Stimulated activated CD4-positive, alpha-beta T cell treated with anti-CD3 and anti-CD28 coated beads, TNF-alpha, amount 100 ng/mL, for 48 hours (primary cell): Measurements from ENCODE around the gene PKD2L1.
"Not testable (repeated sequence)": the region's sequence is repeated elsewhere in the genome, so short reads cannot be mapped to it uniquely, and the experiment has no call there.

Experiments used
- DNase-seq, 3 donors: peaks; one replicate each; pipeline ENCODE4 v3.0.0-alpha.2; 2020; ENCODE audit warnings: low read depth in 3 of 3

The PKD2L1 gene

DNA sequence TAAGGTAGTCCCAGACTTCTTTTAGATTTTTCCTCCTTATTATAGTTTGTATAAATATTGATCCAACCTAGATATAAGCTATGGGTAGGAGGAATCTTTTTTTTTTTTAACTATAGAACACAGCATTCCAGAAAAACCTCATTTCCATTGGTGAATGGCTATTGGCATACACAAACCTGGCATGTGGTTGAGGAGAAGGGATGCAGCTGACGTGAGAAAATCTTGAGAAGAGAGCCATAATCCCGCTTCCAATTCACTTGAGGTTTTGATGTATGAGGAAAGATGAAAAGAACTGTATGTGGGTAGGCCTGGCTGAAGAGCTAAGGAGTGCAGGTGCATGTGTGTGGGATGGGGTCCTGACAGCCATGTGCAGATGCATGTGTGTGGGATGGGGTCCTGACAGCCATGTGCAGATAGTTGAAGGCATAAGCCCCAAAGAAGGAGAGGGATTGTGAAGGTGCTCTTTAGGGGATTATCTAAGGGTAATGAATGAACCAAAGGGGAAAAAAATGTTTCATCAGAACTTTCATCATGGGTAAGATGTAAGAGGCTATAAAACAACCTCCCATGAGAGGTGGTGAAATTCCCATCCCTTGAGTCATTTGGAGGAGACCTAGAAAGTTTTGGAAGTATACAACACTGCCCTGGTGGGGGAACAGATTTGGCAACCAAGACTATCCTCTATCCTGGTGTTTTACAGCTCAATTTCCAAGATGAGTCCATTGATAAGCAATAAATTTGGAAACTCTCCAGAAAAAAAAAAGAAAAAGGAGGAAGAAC, 3.8 kb upstream of the PKD2L1 start:
- no peak for DNase-seq

DNA sequence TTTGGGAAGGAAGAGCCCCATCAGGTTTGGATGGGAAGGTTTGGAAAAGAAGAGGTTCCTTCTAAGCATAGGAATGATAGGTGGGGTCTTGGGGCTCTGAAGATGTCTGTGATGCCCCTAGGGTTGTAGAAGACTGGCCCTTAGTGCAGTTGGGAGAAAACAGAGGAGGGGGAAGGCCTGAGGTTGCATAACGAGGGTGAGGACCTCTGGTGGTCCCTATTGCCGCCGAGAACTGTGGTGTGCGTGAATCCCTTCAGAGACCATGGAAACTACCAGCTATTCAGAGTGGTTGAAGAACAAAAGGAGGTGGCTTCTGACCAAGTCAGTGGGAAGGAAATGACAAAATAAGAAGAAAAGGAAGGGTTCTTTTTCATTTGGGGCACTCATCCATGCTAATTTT, 3.1 kb upstream of the PKD2L1 start:
- DNase-seq, result no peak

DNA sequence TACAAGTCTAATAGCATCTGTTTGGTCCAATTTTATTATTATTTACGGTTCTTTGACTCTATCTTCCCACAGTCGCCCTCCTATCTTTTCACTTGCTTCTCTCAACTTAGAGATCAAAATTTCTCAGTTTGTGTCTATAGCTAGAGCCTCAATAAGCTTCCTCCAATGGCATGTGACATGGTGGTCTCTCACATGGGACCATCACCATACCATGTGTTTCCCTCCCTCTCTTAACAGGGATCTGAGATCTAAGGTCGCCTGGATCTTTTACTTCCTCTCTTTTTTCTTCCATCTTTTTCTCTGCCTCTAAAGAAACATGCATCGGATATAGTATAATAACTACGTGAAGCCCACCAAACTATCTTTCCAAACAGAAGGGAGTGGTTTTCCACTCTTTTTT, 1.8 kb downstream of the PKD2L1 start:
- no peak for DNase-seq

DNA sequence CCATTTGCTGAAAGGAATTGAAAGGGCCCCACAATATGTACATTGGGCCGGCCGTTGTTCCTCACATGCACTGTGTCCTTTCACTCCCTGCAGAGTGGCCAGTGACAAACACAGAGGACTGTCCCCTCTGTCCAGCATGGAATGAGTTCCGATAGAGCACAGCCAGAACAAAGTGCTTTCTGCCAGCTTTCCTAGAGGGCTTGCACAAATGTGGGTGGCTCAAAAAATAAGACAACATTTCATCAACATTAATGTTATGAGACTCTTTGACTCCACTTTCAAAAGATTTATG, 2.4 kb downstream of the PKD2L1 start:
- DNase-seq, result no peak

DNA sequence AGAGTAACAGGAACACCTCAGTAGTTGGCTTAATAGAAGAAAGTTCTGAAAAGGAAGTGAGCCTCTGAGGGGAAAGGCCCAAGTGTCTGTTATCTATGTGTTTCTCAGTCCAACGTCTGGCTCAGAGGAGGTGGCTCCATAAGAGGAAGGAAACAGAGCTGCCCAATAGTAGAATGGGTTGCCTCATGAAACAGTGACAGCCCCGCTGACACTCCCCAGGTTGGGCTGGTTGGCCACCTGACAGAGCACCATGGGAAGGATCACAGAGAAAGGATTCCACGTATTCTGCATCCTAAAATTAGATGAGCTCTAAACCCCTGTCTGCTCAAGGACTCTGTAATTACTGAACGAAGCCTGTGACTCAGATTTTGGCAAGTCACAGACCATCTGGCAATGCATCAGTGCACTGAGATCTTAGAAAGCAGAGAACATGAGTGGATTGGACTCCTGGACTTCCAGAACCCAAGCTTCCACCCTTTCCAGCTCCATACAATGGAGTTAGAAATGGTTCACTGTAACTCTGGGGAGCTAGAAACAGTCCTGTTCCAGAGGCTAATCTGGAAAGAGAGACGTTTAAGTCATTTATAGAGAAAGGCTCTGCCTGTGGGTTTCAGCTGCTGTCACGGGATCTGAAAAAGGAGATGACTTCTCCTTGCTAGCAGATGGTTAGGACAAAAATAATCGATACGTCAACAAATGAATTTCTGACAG, 2.9 kb downstream of the PKD2L1 start:
- no peak for DNase-seq

DNA sequence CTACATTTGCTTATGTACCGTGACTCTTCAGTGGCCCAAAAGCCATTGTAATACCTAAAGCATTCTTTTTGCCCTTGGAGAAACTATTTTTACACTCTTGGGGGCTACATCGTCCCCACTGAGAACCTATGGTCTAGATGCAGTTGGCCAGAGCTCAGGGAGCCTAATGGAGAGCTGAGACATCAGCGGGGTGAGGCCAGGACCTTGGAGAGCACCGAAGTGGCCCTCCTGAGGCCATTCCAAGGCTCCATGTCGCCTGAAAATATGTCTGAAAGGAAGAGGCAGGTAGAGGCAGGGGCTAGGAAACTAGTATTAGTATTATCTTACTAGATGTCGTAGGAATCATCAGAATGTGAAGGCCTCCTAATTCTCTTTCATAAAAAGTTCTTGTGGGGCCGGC, 4.9 kb downstream of the PKD2L1 start:
- DNase-seq, result no peak

DNA sequence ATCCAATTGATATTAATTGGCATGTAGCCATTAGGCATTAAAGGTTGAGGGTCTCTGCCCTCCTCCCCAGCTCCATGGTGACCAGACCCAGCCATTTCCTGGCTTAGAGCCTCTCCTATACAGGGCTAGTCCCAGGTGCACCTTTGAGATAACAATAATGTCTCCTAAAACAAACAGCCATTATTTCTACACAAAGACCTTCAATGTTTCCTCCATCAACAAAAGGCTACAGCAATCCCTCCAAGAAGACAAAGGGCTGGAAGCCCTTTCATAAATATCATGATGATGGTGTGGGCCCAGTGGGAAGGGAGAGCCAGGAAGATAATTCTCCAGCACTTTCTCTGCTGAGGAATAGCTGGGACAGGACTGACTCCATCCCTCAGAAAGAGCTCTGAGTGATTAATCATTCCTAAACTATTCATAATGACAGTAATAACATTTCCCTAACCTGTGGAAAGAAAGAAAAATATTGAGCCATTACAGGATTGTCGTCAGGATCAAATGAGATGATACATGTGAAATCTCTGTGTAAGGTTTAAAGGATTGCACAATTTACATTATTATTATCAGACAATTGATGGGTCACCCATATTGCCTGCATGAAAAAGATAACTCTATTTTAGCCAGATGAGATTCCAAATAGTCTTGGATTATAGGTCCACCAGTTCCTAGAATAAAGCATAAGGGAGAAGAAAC, 10.2 kb downstream of the PKD2L1 start:
- DNase-seq, result no peak

DNA sequence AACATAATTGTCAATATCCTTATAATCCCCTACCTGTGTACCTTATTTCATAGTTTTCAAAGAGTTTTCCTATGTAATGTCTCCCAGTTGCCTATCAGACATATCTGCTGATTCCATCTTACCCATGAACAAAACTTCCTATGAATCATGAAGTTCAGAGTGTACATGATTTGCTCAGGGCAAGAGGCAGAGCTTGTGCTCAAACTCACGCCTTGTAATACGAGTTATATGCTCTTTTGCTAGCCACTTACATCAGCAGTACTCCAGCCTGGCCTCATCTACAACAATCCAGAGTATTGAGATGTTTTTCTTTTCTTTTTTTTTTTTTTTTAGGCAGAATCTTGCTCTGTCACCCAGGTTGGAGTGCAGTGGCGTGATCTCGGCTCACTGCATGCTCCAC, 11.8 kb downstream of the PKD2L1 start:
- DNase-seq, result no peak

DNA sequence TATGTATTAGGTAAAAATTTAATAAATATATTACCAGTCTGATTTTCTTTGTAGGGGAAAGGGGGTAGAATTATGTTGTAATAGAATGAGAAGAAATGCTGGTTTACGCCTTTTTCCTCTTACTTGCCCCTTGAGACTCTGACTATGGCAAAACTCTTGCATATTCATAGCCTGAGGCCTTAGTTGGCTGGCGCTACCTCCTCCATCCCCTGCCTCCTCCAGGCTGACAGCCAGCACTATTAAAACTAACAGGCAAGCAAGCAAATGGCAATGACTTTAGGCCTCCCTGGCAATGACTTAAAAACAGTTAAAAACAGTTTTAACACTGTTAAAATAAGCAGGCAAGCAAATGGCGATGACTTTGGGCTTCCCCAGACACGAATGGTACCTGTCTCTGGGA, 14.4 kb downstream of the PKD2L1 start:
- DNase-seq, result no peak

DNA sequence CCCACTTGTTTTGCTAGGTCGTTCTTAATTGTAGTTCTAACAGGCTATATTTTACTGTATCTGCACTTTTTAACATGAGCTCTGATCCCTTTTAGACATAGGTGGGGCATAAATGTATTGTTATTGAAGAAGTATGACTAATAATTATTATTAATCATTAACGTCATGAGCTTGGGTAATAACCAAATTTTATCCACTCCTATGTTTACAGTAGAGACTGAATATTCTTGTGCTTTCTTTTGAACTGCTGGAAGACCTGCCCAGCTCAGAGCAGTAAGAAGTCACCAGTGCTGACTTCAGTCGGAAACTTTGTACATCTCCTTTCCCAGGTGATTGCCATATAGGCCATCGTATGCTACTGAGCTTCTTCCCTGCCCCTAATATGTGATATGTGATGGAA, 18.7 kb downstream of the PKD2L1 start:
- DNase-seq, result no peak

DNA sequence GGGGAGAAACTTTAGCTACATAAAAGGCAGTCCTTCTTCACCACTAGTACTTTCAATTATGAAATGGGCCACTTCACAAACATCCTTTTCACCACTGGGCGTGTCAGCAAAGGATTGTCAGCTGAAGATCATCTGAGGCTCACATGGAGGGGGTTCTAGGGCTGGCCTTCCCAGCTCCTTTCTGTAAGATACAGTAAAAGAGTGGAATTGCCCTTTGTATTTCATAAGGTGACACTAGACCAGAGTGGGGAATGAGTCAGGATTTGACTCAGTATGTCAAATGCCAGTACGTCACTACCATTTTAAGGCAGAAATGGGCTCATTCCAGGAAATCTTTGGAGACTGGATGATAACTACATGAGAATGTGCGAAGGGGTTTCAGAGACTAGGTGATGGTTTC, 22.3 kb downstream of the PKD2L1 start:
- DNase-seq, result no peak

DNA sequence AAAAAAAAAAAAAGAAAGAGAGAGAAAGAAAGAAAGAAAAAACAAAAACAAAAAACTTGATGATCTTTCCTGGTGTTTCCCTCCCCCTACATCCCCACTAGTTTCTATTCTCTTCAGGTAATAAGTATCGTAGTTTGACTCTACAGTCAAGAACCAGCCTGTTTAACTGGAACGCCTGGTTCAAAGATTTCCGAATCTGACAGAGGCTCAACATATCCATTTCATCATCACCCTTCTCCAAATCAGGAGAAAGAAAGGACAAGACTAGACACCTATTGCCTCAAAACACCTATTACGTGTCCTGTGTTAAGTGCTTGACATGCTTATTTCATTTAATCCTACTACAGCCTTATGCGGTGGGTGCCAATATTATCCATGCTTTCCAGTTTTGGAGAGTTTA, 23.2 kb downstream of the PKD2L1 start:
- no peak for DNase-seq

DNA sequence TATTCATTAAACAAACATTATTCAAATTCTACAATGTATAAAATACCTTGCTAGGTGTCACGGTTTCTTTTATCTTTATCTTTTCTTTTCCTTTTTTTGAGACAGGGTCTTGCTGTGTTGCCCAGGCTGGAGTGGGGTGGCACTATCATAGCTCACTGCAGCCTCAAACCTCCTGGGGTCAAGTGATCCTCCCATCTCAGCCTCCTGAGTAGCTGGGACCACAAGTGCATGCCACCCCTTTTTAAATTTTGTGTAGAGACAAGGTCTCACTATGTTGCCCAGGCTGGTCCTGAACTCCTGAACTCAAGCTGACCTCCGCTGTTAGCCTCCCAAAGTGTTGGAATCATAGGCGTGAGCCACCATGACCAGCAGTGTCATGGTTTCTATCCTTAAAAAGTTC, 25.6 kb downstream of the PKD2L1 start:
- no peak for DNase-seq

DNA sequence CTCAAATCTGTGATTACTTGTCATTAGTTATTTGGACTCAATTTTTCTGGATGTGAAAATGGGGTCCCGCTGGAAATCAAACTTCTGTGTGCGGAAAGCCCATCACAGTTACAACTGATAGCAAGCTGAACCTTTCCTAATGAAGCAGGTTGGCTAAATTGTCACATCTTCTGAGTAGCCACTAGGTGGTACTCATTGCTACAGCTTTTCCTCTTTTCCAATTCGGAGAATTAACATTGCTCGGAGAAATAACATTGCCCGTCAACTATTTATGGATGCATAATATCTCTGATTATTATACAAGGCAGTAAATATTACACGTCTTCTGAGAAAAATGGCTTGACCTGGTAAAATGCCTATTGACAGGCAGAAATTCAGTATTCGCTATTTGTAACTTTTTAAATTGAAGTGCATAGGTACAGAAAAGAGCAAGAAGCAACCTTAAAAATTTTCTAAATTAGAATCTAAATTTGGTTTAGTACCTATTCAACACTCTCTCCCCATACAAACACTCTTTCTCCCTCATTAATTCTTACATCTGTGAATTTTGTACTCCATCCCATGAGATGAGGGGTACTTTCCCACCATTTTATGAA, 26.2 kb downstream of the PKD2L1 start:
- DNase-seq, result no peak

DNA sequence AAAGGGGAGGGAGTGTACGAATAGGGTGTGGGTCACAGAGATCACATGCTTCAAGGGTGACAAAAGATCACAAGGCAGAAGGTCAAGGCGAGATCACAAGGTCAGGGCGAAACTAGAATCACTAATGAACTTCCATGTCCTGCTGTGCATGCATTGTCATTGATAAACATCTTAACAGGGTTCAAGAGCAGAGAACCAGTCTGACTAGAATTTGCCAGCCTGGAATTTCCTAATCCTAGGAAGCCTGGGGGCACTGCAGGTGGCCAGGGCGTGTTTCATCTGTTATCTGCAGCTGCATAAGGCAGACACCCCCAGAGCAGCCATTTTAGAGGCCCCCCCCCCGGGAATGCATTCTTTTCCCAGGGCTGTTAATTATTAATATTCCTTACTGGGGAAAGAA, 28.9 kb downstream of the PKD2L1 start:
- DNase-seq, result not testable (repeated sequence)

DNA sequence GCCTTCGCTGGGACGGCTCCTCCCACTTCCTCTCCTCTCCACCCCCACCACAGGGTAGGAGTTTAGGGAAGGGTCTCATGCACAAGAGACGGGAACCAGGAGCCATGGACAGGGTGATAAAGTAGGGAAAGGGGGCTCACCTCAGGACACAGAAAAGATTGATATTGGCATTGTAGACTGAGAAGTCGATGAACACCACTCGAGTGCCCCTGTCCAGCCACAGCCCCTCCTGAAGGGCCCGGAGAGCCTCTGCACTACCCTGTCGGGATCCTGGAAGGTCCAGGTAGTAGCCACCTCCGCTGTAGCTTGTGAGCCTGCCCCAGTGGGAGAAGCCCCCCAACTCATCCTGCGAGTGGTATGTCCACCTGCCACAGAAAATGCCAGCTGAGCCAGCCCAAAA, 32.8 kb downstream of the PKD2L1 start:
- no peak for DNase-seq

DNA sequence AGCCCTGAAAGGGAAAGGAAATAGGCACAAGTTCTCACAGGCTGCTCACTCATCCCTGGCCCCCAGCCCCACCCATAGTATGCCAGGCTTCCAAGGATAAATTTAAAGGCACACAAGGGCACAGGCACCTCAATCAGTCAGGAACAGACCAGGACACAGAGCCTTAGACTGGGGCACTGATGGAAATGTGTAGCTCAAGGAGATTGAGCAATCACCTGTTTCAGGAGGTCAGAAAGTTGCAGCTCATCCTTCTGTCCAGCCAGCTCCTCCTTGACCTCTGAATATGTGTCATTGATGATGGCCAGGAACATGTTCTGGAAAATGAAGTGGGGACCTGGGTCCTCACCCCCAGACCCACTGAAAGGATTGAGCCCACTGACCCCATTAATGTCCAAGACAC, 37.0 kb downstream of the PKD2L1 start:
- DNase-seq, result no peak

DNA sequence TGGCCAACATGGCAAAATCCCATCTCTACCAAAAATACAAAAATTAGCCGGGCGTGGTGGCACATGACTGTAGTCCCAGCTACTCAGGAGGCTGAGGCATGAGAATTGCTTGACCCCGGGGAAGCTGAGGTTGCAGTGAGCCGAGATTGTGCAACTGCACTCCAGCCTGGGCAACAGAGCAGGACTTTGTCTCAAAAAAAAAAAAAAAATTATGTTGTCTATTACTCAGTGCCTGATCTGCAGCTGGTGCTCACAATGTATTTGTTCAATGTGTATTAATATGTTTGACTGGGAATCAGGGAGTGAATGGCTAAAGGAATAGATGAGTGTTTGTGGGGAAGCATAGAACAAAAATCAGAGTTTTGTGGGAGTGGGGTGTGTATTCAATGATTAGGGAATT, 37.7 kb downstream of the PKD2L1 start:
- DNase-seq, result not testable (repeated sequence)

DNA sequence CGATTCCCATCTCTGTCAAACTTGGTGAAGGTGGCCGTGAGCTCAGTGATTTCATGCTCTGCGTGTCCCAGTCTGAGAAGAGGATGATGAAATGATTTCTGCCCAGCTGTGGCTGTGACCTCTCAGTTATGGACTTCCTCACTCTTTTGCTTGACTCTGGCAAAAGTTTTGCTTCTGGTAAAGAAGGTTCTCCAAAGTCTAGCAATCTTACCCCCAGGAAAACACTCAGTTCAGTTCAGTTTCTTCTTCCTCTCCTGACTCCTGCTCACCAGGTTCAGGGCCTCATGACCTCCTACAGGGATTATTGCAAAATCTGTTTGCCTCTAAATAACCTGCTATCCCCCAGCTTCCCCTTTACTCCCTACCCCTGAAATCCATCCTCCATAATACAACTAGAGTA, 38.7 kb downstream of the PKD2L1 start:
- no peak for DNase-seq

DNA sequence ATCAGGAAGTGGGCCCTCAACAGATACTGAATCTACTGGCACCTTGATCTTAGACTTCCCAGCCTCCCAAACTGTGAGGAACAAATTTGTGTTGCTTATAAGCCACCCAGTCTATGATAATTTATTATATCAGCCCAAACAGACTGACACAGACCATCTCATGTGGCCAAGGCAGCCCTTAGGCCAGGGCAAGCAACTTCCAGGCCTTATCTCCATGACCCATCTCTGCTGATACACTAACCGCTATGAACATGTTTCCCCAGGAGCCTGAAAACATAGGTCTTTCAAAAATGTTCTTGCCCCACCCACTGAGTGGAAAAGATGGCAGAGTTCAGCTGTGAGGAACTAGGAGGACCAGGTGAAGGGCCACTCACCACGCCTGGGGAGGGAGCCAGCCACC, 40.4 kb downstream of the PKD2L1 start:
- no peak for DNase-seq

DNA sequence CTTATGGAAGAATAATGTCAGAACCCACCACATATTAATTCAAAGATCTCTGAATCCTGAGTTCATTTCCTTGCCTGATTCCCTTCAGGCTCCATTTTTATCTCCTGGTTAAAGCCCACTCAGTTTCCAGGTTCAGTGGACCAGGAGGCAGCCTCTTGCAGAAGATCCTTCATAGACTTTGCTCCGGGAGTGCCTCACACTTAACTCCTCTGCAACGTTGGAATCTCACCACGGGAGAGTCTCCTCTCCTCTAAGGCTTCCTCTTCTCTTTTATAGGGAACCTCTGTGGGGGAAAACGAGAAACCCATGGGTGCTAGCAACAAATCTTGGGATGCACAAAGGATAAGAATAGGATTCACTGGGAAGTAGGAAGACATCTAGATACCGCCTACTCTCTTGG, 41.8 kb downstream of the PKD2L1 start:
- DNase-seq, result no peak

DNA sequence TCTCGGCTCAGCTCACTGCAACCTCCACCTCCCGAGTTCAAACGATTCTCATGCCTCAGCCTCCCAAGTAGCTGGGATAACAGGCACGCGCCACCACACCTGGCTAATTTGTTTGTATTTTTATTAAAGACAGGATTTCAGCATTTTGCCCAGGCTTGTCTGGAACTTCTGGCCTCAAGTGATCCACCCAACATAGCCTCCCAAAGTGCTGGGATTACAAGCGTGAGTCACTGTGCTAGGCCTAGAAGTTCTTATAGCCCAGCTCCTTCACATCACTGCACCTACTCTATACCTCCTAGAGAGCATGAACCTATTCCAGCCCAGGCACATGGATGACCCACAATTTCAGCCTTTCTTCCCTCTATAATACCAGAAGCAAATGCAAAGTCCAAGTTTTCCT, 42.3 kb downstream of the PKD2L1 start:
- DNase-seq, result no peak
